Central memory CD8-positive, alpha-beta T cell (primary cell): ENCODE data around the gene GRIK1.

Experiments used
- ATAC-seq: fragments of 150-1000 bp; cut with Tn5 transposase; replicated peaks from 2 replicates; pipeline ENCODE4 v1.10.0; 2022; ENCODE audit warnings: mild to moderate bottlenecking, moderate FRiP score, moderate number of reproducible peaks; ENCODE audit not compliant: poor library complexity, severe bottlenecking; ENCODE audit errors: extremely low read depth
- DNase-seq, 2 donors: peaks; one replicate each; pipeline ENCODE4 v3.0.0; 2021; ENCODE audit warnings: low spot score in 2 of 2
- H3K27ac Mint-ChIP-seq: one replicate; pipeline ENCODE4 v1.8.0; 2022; ENCODE audit warnings: low read depth, mild to moderate bottlenecking, moderate library complexity, mixed read lengths
- H3K27me3 Mint-ChIP-seq: one replicate; pipeline ENCODE4 v1.8.0; 2022; ENCODE audit warnings: mixed read lengths
- H3K36me3 Mint-ChIP-seq: one replicate; pipeline ENCODE4 v1.8.0; 2022; ENCODE audit warnings: mild to moderate bottlenecking, moderate library complexity, mixed read lengths; ENCODE audit not compliant: insufficient read depth
- H3K4me1 Mint-ChIP-seq: one replicate; pipeline ENCODE4 v1.8.0; 2022; ENCODE audit warnings: mixed read lengths
- H3K4me3 Mint-ChIP-seq: one replicate; pipeline ENCODE4 v1.8.0; 2022; ENCODE audit warnings: mild to moderate bottlenecking, moderate library complexity, mixed read lengths
- H3K9me3 Mint-ChIP-seq: one replicate; pipeline ENCODE4 v1.8.0; 2022; ENCODE audit warnings: mixed read lengths

GRIK1 gene

DNA sequence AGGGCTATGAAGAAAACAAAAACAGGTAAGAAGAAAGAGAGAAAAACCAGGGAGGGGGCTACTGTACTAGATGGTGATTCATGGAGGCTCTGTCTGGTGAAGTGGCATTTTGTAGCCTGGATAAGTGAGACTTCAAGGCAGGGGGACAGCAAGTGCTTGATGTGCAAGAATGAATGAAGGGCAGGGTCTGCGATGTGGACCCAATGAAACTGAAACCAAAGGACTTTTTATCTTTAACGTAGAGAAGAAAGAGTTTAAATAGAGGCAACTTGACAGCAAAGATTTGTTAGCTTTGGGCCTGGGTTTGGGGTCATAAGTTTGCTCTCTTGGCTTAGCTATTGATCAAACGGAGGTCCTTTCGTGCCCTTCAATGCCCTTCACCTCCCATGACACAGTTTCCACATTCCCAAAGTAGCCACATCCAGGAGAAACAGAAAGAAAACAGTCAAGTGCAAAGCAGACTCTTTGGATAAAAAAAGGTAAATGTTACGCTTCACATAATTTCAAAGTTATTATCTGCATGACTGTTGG lies 291.0 kb downstream of the GRIK1 start:
- Mint-ChIP-seq H3K4me3 (no peak overlapping the region), H3K27ac (no peak overlapping the region), H3K27me3 (no peaks in the 10 kb centered on the region), H3K36me3 (no peaks in the 10 kb centered on the region), H3K4me1 (no peaks in the 10 kb centered on the region), H3K9me3 (peaks cover 6% of the 10 kb centered on the region)
- no peak for ATAC-seq
- DNase-seq: no peak

DNA sequence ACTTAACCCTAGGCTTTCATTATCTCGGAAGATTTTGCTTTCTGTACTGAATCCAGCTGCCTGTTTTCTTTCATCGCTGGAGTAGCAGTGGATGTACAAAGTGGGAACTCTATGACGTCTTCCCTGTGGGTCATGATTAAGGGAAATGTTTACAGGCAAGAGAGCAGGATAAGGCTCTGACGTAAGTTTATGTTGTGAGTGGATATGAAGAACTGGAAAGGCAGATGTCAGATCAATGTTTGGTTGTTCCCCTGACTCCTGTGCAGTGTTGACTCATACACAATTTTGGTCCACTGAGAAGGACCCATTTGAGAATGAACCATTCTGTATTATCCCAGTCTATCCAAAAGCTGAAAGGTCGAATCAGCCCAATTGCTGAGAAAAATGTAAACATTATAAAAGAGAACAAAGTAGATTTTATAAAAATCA lies 292.4 kb downstream of the GRIK1 start:
- Mint-ChIP-seq H3K27ac (no peak overlapping the region), H3K36me3 (no peaks in the 10 kb centered on the region), H3K4me1 (no peaks in the 10 kb centered on the region), H3K4me3 (no peak overlapping the region), H3K9me3 (peaks cover 6% of the 10 kb centered on the region), H3K27me3 (no peaks in the 10 kb centered on the region)
- DNase-seq: no peak
- ATAC-seq: no peak

DNA sequence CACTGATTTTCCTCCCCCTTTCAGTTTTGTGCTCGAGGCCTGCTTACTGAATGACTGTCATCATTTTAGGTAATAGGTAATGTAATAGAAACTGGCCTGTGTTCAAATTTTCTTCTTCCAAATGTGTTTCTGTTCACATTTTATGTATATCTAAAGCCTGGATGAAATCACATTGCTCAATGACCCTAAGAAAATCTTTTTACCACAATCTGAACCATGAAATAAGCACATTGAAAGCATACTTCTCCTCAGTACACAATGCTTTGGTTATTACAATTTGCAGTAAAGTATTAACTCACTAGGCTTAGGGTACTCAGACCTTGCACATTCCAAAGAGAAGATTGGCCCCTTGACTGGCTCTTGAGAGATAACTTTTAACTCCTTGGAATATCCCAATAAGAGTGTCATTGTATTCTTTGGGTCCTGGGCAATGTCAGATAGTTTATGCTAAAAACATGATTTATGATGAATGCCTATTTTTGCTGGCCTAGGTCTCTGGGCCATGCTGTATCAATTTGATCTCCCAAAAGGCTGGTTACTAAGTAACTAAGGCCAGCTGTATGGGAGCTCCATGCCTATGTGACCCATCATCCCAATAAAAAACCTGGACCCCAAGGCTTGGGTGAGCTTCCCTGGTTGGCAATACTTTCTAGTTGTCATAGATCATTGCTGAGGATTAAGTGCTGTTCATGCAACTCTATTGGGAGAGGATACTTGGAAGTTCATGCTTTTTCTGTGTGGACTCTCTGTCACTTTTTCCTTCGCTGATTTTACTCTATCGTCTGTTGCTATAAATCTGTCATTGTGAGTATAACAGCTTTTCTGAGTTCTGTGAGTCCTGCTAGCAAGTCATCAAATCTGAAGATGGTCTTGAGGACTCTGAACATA lies 293.9 kb downstream of the GRIK1 start:
- H3K27me3 Mint-ChIP-seq: no peaks in the 10 kb centered on the region
- DNase-seq: no peak
- no peak for ATAC-seq
- H3K4me1 Mint-ChIP-seq: no peaks in the 10 kb centered on the region
- H3K9me3 Mint-ChIP-seq: peaks cover 6% of the 10 kb centered on the region
- H3K27ac Mint-ChIP-seq: no peak overlapping the region
- no peaks in the 10 kb centered on the region for H3K36me3 Mint-ChIP-seq
- H3K4me3 Mint-ChIP-seq: no peak overlapping the region

DNA sequence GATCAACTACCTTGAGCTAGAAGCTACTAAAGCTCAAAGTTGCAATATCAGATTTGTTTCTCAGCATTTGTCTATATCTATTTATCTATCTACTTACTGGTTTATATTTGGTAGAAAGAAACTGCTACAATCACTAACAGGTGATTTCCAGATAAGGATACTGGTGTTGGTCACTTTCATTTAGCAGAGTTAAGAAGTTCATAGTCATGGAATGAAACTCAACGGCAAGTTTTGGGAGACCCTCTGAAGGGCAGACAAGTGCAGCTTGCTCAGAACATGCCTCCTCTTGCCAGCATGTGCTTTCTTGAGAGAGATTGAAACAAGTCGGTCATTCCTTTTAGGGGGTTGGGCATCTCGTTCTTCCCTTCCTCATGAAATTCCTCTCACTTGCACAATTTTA lies 296.5 kb downstream of the GRIK1 start:
- Mint-ChIP-seq H3K9me3 (no peaks in the 10 kb centered on the region), H3K4me3 (no peak overlapping the region), H3K27me3 (no peaks in the 10 kb centered on the region), H3K4me1 (no peaks in the 10 kb centered on the region), H3K27ac (no peak overlapping the region), H3K36me3 (no peaks in the 10 kb centered on the region)
- ATAC-seq: no peak
- no peak for DNase-seq

DNA sequence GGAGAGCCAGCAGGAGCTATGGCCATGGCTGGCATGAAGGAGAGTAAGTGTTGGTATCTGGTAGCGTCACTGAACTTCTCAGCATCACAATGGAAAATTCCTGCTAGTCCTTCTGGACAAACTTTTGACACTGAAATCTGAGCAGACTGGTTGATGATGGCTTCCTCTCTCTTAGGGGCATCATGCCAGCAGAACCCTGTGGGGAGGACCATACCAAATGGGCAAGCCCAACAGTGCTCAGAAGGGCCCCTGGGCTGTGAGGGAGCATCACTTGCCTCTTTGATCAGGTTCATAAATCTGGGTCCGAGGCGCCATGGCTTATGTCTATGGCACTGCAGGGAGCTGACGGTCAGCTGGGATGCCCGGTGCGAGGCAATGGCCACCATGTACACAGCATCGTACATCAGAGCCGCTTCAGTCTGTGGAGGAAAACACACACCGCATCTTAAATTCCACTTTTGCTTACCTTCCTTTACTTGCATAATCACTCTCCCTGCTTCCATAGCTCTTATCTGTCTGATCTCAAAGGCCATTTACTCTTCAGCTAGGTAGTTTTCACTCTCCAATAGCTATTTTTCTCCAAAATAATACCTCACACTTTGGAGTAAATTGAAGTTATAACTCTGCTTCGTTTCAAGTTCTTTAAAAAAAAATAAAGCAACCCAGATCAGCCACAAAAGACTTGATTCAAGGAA lies 297.1 kb downstream of the GRIK1 start:
- no peak overlapping the region for H3K4me3 Mint-ChIP-seq
- ATAC-seq (no peak), DNase-seq (no peak)
- H3K27me3 Mint-ChIP-seq: no peaks in the 10 kb centered on the region
- no peaks in the 10 kb centered on the region for H3K9me3 Mint-ChIP-seq
- H3K36me3 Mint-ChIP-seq: no peaks in the 10 kb centered on the region
- H3K4me1 Mint-ChIP-seq: no peaks in the 10 kb centered on the region
- H3K27ac Mint-ChIP-seq: no peak overlapping the region

DNA sequence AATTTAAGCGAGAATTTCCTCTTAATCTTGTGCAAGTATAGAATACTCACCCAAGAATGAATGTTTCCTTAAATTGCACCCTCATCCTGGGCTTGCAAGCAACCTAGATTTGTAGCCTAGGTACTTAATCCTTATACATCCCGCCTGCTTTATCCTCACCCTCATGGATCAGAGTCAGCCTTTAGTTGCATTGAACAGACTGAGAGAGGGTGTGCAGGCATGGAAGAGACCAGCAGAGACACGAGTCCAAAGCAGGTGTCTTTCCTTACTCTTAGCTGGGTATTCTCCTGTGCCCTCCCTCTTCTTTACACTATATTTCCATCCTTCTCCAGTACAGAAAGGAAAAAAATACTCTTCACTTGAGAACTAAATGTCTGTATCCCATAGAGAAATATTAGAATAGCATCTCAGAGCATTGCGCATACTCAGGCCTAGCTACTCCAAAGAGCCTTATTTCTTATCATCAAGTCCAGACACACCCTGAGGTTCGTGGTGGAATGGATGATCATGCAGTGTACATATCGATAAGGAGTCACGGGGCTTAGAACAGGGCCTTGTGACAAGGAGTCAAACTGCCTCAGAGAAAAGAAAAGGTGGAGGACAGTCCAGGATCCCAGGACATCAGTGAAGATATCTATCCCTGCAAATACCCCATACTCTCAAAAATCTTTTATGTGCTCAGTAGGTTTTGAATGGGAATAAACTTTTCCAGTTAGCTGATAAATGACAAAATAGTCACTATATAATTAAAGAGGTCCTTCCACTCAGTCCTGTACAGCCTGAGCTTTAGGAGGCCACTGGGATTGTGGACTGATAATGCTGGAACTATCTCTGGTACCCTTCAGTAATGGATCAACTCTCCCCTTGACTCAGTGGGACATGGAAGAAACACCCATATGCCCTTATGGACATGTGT lies 297.9 kb downstream of the GRIK1 start:
- H3K36me3 Mint-ChIP-seq: no peaks in the 10 kb centered on the region

DNA sequence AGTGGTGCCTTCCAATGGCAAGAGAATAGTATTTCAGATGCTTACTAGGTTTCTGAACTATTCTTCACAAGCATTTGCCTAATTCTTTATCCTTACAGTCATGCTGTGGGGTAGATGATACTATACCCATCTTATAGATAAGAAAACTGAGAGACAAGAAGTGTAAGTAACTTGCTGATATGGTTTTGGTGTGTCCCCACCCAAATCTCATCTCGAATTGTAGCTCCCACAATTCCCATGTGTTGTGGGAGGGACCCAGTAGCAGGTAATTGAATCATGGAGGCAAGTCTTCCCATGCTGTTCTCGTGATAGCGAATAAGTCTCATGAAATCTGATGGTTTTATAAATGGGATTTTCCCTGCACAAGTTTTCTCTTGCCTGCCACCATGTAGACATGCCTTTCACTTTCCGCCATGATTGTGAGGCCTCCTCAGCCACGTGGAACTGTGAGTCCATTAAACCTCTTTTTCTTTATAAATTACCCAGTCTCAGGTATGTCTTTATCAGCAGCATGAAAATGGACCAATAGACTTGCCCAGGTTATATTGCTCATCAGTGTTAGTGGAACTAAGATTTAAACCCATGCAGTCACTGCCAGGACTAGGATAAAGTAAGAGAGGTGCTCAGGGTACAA lies 298.7 kb downstream of the GRIK1 start:
- H3K4me3 Mint-ChIP-seq: no peak overlapping the region
- DNase-seq: no peak
- no peaks in the 10 kb centered on the region for H3K9me3 Mint-ChIP-seq
- no peaks in the 10 kb centered on the region for H3K27me3 Mint-ChIP-seq
- no peaks in the 10 kb centered on the region for H3K36me3 Mint-ChIP-seq
- no peaks in the 10 kb centered on the region for H3K4me1 Mint-ChIP-seq
- ATAC-seq: no peak
- H3K27ac Mint-ChIP-seq: no peak overlapping the region

More for the DNA sequence above, 297.9 kb downstream of the GRIK1 start:
- H3K9me3 Mint-ChIP-seq: no peaks in the 10 kb centered on the region
- H3K27ac Mint-ChIP-seq: no peak overlapping the region
- no peak for DNase-seq
- ATAC-seq: no peak
- no peak overlapping the region for H3K4me3 Mint-ChIP-seq
- no peaks in the 10 kb centered on the region for H3K27me3 Mint-ChIP-seq
- H3K4me1 Mint-ChIP-seq: no peaks in the 10 kb centered on the region

DNA sequence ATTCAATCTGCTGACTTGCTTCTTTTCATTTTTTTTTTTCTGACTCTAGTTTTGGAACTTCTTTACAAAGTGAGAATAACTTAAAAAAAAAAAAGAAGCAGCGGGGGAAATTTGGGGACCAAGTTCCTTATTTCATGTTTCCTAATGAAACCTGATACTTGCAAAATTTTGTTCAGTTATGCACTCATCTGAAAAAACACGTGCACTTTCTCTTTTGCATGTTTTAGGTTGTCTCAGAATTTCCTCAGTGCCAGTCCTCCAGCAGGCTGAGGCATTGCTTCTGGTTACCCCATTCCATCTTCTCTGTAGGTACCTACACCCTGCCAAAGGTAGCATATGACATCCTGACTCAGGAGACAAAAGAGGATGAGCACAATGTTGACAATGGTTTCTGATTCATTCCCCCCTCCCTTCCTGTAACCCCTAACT lies 299.7 kb downstream of the GRIK1 start:
- Mint-ChIP-seq H3K27me3 (no peaks in the 10 kb centered on the region), H3K27ac (no peak overlapping the region), H3K36me3 (no peaks in the 10 kb centered on the region), H3K9me3 (no peaks in the 10 kb centered on the region), H3K4me3 (no peak overlapping the region), H3K4me1 (no peaks in the 10 kb centered on the region)
- DNase-seq (no peak), ATAC-seq (no peak)

DNA sequence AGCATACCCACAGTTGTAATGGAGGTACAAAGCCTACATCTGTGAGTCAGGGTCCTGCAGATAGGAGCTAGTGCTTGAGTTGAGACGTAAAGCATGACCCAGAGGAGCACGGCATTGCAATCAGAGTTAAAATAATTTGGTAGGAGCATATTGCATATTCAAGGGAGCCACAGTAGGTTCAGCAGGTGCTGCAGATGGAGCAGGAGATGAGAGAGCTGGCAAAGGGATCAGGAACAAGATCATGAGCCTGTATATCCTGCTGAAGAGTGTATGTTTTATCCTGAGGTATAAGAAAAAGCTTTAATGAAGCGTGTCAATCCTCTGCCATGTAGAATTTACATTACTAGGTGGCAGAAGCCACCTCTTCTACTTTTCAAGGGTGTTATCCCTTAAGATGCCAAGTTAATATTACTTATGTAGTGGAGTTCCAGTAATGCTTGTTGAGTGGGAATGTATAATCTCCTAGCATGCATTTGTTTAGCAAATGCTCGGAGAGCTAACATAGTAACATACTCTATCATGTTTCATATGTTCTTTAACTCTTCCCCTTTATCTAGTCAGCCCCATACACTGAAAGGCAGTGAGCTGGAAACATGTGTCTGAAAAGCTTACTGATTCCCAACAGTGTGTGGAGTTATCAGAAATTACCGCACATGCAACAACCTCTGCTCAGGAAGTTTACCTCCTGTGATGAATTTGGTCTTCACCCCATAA lies 300.3 kb downstream of the GRIK1 start:
- Mint-ChIP-seq H3K4me1 (no peaks in the 10 kb centered on the region), H3K27ac (no peak overlapping the region), H3K4me3 (no peak overlapping the region), H3K27me3 (no peaks in the 10 kb centered on the region), H3K9me3 (no peaks in the 10 kb centered on the region), H3K36me3 (no peaks in the 10 kb centered on the region)
- DNase-seq: no peak
- ATAC-seq: no peak

DNA sequence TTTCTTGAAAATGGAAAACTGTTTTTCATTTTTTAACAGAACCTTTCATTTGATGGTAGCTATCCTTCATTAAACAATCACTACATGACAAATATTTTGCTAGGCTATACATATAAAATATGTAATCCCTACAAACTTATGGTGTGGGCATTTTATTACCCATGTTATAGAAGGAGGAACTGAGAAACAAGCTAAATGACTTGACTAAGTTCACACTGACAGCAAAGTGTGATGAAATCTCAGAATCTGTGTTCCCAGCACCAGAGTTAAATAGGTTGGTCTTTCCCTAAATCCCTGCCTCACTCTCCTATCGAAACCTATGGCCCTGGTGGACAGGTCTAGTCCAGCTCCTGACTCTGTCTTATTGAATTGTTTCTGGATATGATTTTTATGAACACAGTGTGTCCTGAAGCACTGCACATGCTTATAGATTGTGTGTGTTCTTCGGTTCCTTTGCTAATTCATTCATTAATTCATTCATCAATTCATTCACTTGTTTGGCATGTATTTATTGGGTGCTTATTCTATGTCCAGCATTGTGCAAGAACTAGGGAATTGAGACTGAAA lies 301.0 kb downstream of the GRIK1 start:
- no peak for DNase-seq
- Mint-ChIP-seq H3K4me1 (no peaks in the 10 kb centered on the region), H3K36me3 (no peaks in the 10 kb centered on the region), H3K27me3 (no peaks in the 10 kb centered on the region), H3K4me3 (no peak overlapping the region), H3K27ac (no peak overlapping the region), H3K9me3 (no peaks in the 10 kb centered on the region)
- ATAC-seq: no peak

DNA sequence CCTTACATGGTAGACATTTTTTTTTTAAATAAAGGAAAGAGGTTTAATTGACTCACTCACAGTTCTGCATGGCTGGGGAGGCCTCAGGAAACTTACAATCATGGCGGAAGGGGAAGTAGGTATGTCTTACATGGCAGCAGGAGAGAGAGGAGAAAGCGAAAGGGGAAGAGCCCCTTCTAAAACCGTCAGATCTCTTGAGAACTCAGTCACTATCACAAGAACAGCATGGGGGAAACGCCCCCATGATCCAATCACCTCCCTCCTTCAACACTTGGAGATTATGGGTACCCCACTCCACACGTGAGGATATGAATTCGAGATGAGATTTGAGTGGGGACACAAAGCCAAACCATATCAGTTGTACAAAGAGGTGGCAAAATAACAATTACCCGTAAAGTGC lies 301.7 kb downstream of the GRIK1 start:
- Mint-ChIP-seq H3K4me3 (no peak overlapping the region), H3K9me3 (no peaks in the 10 kb centered on the region), H3K27ac (no peak overlapping the region), H3K4me1 (no peaks in the 10 kb centered on the region), H3K27me3 (no peaks in the 10 kb centered on the region), H3K36me3 (no peaks in the 10 kb centered on the region)
- ATAC-seq: no peak
- no peak for DNase-seq
